Measurements from ENCODE around the gene SHISAL2A. TPM values are rescaled to one million over a fixed set of nuclear protein-coding genes. Genes with fewer than 3 reads are reported as not detected.

Gene SHISAL2A
- total RNA-seq, 1 donor from 2014 or later: not detected

GRCh38 chr1:52645261-52645660, 12.3 kb downstream of the SHISAL2A start:
- no peaks in the 10 kb centered on the region for H3K27me3 ChIP-seq (ENCODE audit: control insufficient read depth, insufficient read depth, low read length)
- TF ChIP-seq CTCF (IDR thresholded peaks at IDR 0.05; ENCODE audit: insufficient read depth, low read length, poor library complexity, severe bottlenecking): no peak
- no peak for DNase-seq (ENCODE audit: low read depth)
- no peaks in the 10 kb centered on the region for H3K36me3 ChIP-seq (ENCODE audit: control insufficient read depth, insufficient read depth, low read length)
- no peak overlapping the region for H3K4me3 ChIP-seq (ENCODE audit: low read depth, low read length)

- TF ChIP-seq CTCF (IDR thresholded peaks at IDR 0.05; ENCODE audit: insufficient read depth, low read length, poor library complexity, severe bottlenecking): no peak
- DNase-seq (ENCODE audit: low read depth): no peak
Measured at GRCh38 chr1:52651904-52652303, 18.9 kb downstream of the SHISAL2A start.

GRCh38 chr1:52653207-52653849, 20.4 kb downstream of the SHISAL2A start:
- H3K4me3 ChIP-seq (ENCODE audit: low read depth, low read length): no peak overlapping the region
- H3K36me3 ChIP-seq (ENCODE audit: control insufficient read depth, insufficient read depth, low read length): no peaks in the 10 kb centered on the region
- DNase-seq (ENCODE audit: low read depth): no peak
- H3K27me3 ChIP-seq (ENCODE audit: control insufficient read depth, insufficient read depth, low read length): no peaks in the 10 kb centered on the region
- no peak for TF ChIP-seq CTCF (IDR thresholded peaks at IDR 0.05; ENCODE audit: insufficient read depth, low read length, poor library complexity, severe bottlenecking)

More at GRCh38 chr1:52651904-52652303, 18.9 kb downstream of the SHISAL2A start:
- Histone ChIP-seq H3K4me3 (ENCODE audit: low read depth, low read length) (no peak overlapping the region), H3K27me3 (ENCODE audit: control insufficient read depth, insufficient read depth, low read length) (no peaks in the 10 kb centered on the region), H3K36me3 (ENCODE audit: control insufficient read depth, insufficient read depth, low read length) (no peaks in the 10 kb centered on the region)

GRCh38 chr1:52654063-52654462, 21.1 kb downstream of the SHISAL2A start:
- no peak for DNase-seq (ENCODE audit: low read depth)
- no peaks in the 10 kb centered on the region for H3K36me3 ChIP-seq (ENCODE audit: control insufficient read depth, insufficient read depth, low read length)
- no peaks in the 10 kb centered on the region for H3K27me3 ChIP-seq (ENCODE audit: control insufficient read depth, insufficient read depth, low read length)
- no peak for TF ChIP-seq CTCF (IDR thresholded peaks at IDR 0.05; ENCODE audit: insufficient read depth, low read length, poor library complexity, severe bottlenecking)
- no peak overlapping the region for H3K4me3 ChIP-seq (ENCODE audit: low read depth, low read length)

GRCh38 chr1:52657702-52658101, 24.7 kb downstream of the SHISAL2A start:
- H3K36me3 ChIP-seq (ENCODE audit: control insufficient read depth, insufficient read depth, low read length): no peaks in the 10 kb centered on the region
- no peak for DNase-seq (ENCODE audit: low read depth)
- TF ChIP-seq CTCF (IDR thresholded peaks at IDR 0.05; ENCODE audit: insufficient read depth, low read length, poor library complexity, severe bottlenecking): no peak

GRCh38 chr1:52658795-52659194, 25.8 kb downstream of the SHISAL2A start:
- Histone ChIP-seq H3K36me3 (ENCODE audit: control insufficient read depth, insufficient read depth, low read length) (no peaks in the 10 kb centered on the region), H3K4me3 (ENCODE audit: low read depth, low read length) (no peak overlapping the region), H3K27me3 (ENCODE audit: control insufficient read depth, insufficient read depth, low read length) (no peaks in the 10 kb centered on the region)
- no peak for DNase-seq (ENCODE audit: low read depth)
- no peak for TF ChIP-seq CTCF (IDR thresholded peaks at IDR 0.05; ENCODE audit: insufficient read depth, low read length, poor library complexity, severe bottlenecking)

More at GRCh38 chr1:52657702-52658101, 24.7 kb downstream of the SHISAL2A start:
- no peaks in the 10 kb centered on the region for H3K27me3 ChIP-seq (ENCODE audit: control insufficient read depth, insufficient read depth, low read length)
- no peak overlapping the region for H3K4me3 ChIP-seq (ENCODE audit: low read depth, low read length)

All from kidney epithelial cell (primary cell).